ENCODE measurements around the gene ERCC2.
"Not testable (repeated sequence)": the region's sequence is repeated elsewhere in the genome, so short reads cannot be mapped to it uniquely, and the experiment has no call there.

The ERCC2 gene

GRCh38 chr19:45352914-45353796 lies 17.2 kb downstream of the ERCC2 start:
- DNase-seq = no peak

GRCh38 chr19:45352471-45352870 lies 17.9 kb downstream of the ERCC2 start:
- DNase-seq = no peak

- DNase-seq = no peak
These were observed 18.3 kb downstream of the ERCC2 start for GRCh38 chr19:45352062-45352461.

GRCh38 chr19:45351401-45351952 lies 18.9 kb downstream of the ERCC2 start:
- no peak for DNase-seq

- no peak for DNase-seq
These were observed 19.8 kb downstream of the ERCC2 start for GRCh38 chr19:45350477-45351058.

GRCh38 chr19:45349430-45349941 lies 20.9 kb downstream of the ERCC2 start:
- DNase-seq = no peak

GRCh38 chr19:45349126-45349415 lies 21.3 kb downstream of the ERCC2 start:
- DNase-seq = no peak

GRCh38 chr19:45348367-45349125 lies 21.8 kb downstream of the ERCC2 start:
- no peak for DNase-seq

- DNase-seq = no peak
These were observed 22.6 kb downstream of the ERCC2 start for GRCh38 chr19:45347570-45348366.

GRCh38 chr19:45346449-45346848 lies 23.9 kb downstream of the ERCC2 start:
- no peak for DNase-seq

- no peak for DNase-seq
These were observed 24.9 kb downstream of the ERCC2 start for GRCh38 chr19:45345506-45345860.

GRCh38 chr19:45344621-45345505 lies 25.5 kb downstream of the ERCC2 start:
- no peak for DNase-seq

- no peak for DNase-seq
These were observed 27.5 kb downstream of the ERCC2 start for GRCh38 chr19:45342911-45343310.

- no peak for DNase-seq
These were observed 29.4 kb downstream of the ERCC2 start for GRCh38 chr19:45340899-45341453.

GRCh38 chr19:45340232-45340898 lies 30.0 kb downstream of the ERCC2 start, which contains the start of gene KLC3:
KLC3 (plus strand) TSS chr19:45340750; CDS start chr19:45345542, 4,792 bp downstream.
- DNase-seq = peak; percentile 24

GRCh38 chr19:45339629-45340028 lies 30.7 kb downstream of the ERCC2 start:
- DNase-seq = no peak

- DNase-seq = no peak
These were observed 33.6 kb downstream of the ERCC2 start for GRCh38 chr19:45336696-45337251.

GRCh38 chr19:45334881-45335280 lies 35.5 kb downstream of the ERCC2 start:
- DNase-seq = not testable (repeated sequence)

- DNase-seq = no peak
These were observed 36.6 kb downstream of the ERCC2 start for GRCh38 chr19:45333609-45334303.

All from stimulated activated CD4-positive, alpha-beta T cell treated with anti-CD3 and anti-CD28 coated beads, Interleukin-12 subunit alpha, Interleukin-12 subunit beta, amount 100 ng/mL, for 4 hours (primary cell).